GM18861 (cell line): ENCODE measurements around the gene TNFAIP3.
"Not testable (repeated sequence)": the region's sequence is repeated elsewhere in the genome, so short reads cannot be mapped to it uniquely, and the experiment has no call there.

Experiments
- ATAC-seq: cut with Tn5 transposase; IDR thresholded peaks from one replicate; pipeline ENCODE4 v1.9.1; 2021; ENCODE audit not compliant: unreplicated experiment

Gene TNFAIP3

DNA sequence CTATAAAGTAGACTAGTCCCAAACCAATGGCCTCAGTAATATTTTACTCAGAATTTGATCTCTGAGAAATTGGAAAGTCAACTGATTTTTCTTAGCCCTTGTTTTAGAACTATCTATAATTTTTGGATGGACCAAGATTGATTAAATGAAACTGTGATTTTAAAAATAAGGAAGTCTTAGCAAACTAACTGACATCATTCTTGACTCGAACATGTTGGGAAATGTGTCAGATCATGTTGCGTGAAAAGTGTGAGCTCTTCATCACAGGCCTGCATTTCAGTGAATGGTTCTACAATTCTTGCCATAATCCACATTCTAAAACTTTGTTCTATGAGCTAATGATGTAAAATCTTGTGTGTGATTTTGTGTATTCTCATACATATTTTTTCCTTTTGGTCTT lies 11.0 kb downstream of the TNFAIP3 start:
- no peak for ATAC-seq

DNA sequence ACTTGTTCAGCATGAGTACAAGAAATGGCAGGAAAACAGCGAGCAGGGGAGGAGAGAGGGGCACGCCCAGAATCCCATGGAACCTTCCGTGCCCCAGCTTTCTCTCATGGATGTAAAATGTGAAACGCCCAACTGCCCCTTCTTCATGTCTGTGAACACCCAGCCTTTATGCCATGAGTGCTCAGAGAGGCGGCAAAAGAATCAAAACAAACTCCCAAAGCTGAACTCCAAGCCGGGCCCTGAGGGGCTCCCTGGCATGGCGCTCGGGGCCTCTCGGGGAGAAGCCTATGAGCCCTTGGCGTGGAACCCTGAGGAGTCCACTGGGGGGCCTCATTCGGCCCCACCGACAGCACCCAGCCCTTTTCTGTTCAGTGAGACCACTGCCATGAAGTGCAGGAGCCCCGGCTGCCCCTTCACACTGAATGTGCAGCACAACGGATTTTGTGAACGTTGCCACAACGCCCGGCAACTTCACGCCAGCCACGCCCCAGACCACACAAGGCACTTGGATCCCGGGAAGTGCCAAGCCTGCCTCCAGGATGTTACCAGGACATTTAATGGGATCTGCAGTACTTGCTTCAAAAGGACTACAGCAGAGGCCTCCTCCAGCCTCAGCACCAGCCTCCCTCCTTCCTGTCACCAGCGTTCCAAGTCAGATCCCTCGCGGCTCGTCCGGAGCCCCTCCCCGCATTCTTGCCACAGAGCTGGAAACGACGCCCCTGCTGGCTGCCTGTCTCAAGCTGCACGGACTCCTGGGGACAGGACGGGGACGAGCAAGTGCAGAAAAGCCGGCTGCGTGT lies 11.6 kb downstream of the TNFAIP3 start:
- no peak for ATAC-seq

DNA sequence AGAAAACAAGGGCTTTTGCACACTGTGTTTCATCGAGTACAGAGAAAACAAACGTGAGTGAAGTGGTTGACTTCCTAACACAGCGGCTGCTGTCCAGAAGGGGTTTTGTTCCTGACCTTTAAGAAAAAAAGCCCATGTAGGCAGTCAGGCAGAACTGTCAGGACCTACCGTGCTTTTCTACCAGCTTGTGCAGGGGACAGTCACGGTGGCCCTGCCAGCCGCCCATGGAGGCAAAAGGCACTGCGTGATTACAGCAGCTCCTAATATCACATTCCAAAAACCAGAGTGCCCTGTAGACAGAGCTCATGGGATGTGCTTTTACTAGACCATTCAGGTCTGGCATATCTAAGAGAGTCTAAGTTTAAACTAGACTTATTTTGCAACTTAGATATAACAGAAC lies 12.2 kb downstream of the TNFAIP3 start:
- no peak for ATAC-seq

DNA sequence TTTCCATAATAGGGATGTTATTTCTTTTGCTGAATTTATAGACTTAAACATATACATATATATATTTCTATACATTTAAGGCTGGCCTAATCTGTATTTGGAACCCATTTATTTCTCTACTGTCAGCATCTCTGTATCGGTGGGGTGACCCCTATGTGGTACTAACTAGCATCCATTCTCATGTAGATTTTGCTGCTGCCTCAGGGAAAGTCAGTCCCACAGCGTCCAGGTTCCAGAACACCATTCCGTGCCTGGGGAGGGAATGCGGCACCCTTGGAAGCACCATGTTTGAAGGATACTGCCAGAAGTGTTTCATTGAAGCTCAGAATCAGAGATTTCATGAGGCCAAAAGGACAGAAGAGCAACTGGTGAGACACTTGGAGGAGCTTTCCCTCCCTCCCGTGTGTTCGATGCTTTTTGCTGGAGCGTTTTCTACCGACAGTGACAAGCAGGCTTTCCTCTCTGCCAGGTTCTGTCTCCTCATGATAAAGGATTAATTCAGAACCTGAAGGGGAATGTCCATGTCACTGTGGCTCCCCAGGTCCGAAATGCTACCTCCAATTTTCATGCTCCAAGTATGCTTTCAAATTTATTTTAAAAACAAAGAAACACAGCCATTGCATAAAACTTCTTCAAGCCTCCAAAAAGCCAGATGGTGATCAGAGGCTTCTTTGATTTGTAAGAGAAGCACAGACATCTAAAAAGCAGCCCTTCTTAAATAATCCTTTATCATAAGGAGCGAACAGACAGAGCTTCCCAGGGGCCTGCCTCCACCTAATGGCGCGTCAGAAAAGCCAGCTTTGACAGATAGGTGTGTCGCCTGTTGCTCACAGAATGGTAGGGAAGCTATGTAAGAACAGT lies 13.1 kb downstream of the TNFAIP3 start:
- ATAC-seq: no peak

DNA sequence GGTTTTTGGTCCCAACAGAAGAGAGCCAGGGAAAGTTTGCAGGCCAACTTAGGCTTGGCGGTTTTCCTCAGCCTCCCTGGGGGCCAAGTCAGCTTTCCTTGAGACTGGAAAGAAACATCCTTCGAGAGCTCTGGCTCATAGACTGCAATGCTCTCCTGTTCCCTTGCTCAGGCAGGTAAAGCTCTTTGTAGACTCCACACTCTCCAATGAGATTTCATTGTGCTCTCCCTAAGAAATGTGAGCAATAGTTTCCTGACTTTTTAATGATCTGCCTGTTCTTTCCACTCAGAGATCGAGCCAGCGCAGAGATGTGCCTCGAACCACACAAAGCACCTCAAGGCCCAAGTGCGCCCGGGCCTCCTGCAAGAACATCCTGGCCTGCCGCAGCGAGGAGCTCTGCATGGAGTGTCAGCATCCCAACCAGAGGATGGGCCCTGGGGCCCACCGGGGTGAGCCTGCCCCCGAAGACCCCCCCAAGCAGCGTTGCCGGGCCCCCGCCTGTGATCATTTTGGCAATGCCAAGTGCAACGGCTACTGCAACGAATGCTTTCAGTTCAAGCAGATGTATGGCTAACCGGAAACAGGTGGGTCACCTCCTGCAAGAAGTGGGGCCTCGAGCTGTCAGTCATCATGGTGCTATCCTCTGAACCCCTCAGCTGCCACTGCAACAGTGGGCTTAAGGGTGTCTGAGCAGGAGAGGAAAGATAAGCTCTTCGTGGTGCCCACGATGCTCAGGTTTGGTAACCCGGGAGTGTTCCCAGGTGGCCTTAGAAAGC lies 13.9 kb downstream of the TNFAIP3 start:
- ATAC-seq: no peak

DNA sequence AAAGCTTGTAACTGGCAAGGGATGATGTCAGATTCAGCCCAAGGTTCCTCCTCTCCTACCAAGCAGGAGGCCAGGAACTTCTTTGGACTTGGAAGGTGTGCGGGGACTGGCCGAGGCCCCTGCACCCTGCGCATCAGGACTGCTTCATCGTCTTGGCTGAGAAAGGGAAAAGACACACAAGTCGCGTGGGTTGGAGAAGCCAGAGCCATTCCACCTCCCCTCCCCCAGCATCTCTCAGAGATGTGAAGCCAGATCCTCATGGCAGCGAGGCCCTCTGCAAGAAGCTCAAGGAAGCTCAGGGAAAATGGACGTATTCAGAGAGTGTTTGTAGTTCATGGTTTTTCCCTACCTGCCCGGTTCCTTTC lies 14.4 kb downstream of the TNFAIP3 start:
- no peak for ATAC-seq

DNA sequence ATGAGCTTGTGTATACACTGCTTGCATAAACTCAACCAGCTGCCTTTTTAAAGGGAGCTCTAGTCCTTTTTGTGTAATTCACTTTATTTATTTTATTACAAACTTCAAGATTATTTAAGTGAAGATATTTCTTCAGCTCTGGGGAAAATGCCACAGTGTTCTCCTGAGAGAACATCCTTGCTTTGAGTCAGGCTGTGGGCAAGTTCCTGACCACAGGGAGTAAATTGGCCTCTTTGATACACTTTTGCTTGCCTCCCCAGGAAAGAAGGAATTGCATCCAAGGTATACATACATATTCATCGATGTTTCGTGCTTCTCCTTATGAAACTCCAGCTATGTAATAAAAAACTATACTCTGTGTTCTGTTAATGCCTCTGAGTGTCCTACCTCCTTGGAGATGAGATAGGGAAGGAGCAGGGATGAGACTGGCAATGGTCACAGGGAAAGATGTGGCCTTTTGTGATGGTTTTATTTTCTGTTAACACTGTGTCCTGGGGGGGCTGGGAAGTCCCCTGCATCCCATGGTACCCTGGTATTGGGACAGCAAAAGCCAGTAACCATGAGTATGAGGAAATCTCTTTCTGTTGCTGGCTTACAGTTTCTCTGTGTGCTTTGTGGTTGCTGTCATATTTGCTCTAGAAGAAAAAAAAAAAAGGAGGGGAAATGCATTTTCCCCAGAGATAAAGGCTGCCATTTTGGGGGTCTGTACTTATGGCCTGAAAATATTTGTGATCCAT lies 15.3 kb downstream of the TNFAIP3 start:
- ATAC-seq: no peak

DNA sequence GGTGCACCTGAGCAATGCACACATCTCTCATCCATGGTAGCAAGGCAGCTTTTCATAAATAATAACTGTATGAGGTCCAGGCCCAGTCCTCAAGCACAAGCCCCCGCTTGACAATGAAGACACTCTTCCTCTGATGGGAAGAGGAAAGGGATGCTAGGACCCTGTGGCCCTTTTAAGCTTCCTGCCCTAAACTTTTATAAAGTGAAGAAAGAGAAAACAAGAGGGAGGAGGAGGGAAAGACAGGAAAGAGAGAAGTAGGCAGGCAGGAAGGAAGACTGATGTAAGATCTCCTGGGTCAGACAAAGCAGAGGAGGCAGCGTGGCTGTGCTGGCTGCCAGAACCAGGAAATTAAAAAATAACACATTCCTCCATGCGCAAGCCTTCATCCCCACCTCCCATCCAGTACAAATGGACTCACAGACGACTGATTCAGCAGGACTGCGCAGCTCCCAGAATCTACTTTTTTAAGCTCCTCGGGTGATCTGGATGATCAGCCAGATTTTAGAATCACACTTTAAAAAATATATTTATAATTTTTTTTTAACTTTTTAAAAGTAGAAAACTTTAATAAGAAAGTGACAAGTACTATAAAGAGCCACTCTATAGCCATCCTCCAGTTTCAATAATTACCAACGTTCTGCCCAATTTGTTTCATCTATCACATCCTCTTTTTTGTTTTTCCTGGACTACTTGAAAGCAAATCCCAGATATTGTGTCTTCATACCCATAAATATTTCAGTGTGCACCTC lies 16.5 kb downstream of the TNFAIP3 start:
- ATAC-seq: no peak

DNA sequence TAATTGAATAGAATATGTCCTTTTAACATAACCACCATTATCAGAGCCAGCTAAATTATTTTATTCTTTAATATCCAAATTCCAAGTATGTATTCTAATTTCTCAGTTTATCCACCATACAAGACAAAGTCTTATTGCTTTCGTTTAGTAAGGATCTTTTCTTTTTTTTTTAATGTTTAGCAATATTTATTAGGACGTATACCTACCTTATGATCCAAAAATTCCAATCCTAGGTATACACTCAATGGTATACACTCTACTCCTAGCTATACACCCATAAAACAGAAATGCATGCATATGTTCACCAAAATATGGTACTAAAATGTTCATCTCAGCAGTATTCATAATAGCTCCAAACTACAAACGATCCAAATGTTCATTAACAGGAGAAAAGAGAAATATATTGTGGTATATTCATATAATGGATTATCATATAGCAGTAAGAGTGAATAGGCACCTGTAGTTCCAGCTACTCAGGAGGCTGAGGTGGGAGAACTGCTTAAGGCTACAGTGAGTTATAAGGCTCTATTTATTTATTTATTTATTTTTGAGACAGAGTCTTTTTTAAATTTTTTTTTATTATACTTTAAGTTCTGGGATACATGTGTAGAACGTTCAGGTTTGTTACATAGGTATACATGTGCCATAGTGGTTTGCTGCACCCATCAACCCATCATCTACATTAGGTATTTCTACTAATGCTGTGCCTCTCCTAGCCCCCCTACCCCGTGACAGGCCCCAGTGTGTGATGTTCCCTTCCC lies 17.3 kb downstream of the TNFAIP3 start:
- no peak for ATAC-seq

DNA sequence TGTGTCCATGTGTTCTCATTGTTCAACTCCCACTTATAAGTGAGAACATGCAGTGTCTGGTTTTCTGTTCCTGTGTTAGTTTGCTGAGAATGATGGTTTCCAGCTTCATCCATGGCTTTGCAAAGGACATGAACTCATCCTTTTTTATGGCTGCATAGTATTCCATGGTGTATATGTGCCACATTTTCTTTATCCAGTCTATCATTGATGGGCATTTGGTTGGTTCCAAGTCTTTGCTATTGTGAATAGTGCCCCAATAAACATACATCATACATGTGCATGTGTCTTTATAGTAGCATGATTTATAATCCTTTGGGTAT lies 17.8 kb downstream of the TNFAIP3 start:
- not testable (repeated sequence) for ATAC-seq

DNA sequence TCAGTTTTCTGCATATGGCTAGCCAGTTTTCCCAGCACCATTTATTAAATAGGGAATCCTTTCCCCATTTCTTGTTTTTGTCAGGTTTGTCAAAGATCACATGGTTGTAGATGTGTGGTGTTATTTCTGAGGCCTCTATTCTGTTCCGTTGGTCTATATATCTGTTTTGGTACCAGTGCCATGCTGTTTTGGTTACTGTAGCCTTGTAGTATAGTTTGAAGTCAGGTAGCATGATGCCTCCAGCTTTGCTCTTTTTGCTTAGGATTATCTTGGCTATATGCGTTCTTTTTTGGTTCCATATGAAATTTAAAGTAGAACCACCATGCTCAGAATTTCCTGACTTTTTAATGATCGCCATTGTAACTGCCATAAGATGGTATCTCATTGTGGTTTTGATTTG lies 19.2 kb downstream of the TNFAIP3 start:
- not testable (repeated sequence) for ATAC-seq

DNA sequence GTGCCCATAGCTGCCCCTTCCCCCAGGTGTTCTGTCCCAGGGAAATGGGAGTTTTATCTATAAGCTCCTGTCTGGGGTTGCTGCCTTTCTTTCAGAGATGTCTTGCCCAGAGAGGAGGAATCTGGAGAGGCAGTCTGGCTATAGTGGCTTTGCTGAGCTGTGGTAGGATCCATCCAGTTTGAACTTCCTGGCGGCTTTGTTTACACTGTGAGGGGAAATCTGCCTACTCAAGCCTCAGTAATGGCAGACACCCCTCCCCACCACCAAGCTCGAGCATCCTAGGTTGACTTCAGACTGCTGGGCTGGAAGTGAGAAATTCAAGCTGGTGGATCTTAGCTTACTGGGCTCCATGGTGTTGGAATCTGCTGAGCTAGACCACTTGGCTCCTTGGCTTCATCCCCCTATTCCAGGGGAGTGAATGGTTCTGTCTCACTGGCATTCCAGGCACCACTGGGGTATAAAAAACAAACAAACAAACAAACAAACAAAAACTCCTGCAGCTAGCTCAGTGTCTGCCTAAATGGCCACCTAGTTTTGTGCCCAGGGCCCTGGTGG lies 24.0 kb downstream of the TNFAIP3 start:
- no peak for ATAC-seq

DNA sequence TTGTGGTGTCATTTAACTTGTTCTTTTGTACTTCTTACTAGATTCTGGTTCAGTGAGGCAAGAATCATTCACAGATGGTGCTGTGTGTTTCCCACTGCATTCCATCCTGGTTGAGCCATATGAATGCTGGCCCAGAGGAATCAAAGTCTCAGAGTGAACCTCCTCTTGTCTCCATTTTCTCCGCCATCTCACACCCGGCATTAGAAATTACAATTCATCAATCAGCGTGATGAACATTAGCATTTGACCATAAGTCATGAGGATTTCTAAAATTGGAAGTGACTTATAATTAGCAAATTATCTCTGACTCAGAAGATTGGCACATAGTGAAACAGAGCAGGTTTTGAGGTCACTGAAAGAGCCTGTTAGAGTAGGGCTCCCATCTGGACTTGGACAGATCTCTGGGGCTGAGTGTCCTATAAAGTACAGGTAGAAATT lies 25.2 kb downstream of the TNFAIP3 start:
- ATAC-seq: no peak

DNA sequence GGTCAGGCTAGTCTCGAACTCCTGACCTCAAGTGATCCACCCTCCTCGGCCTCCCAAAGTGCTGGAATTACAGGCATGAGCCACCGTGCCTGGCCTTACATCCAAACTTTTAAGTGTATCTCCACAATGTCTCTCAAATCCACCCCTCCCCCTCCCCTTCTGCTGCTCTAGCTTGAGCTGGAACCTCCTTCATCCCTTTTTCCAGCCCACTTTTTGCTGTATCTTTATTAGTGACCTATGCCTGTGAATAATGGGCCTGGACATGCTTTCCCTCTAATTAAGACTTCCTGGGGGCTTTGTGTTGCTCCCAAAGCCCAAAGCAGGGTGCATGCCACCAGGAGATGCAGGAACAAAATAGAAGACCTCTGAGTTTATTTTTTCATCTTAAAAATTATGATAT lies 26.1 kb downstream of the TNFAIP3 start:
- no peak for ATAC-seq

DNA sequence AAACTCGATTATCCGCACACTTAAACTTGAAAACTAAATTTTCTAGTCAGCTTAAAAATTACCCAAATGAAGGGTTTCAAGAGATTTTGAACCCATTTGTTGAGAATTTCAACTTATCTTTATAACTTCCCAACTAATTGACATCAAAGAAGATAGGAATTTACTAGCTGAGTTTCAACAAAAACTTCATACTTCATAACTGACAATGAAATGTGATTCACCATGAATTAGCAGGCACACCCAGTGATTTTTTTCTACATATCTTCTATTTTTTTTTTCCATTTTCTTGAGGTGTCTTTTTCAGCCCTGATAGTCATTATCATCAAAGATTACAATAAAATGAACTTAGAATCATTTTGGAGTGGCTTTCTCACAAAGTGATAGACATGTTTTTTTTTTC lies 26.7 kb downstream of the TNFAIP3 start:
- ATAC-seq: no peak

DNA sequence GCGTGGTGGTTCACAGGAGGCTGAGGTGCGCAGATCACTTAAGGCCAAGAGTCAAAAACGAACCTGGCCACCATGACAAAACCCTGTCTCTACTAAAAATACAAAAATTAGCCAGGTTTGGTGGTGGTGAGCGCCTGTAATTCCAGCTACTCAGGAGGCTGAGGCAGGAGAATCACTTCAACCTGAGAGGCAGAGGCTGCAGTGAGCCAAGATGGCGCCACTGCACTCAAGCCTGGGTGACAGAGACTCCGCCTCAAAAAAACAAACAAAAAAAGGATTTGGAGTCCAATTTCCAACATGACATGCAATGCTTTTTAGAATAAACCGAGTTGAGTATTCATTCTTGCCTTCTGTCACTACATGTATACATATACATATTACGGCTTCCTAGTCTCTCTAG lies 27.3 kb downstream of the TNFAIP3 start:
- not testable (repeated sequence) for ATAC-seq

DNA sequence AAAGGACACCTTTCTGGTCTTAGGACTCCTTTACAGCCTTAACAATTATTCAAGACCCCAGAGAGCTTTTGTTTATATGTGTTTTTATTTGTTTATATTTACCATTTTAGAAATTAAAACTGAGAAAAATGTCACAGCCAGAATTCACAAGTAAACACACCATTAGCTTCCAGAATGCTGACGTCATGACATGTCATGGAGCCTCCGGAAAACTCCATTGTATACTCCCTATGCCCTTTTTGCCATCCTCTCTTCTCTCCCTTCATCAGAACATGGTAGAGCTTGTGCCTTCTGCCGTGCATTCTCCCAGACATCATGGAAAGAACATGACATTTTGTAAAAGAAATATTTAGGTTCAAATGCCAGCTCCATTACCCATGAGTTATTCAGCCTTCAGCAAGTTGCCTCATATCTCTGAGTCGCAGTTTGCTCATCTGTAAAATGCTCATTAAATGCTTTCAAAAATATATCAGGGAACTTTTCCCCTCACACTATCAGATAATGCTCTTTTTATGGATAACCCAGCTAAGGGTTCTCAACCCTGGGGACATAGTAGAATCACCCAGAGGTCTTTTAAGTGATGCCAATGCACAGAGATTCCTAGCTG lies 27.8 kb downstream of the TNFAIP3 start:
- ATAC-seq: no peak

DNA sequence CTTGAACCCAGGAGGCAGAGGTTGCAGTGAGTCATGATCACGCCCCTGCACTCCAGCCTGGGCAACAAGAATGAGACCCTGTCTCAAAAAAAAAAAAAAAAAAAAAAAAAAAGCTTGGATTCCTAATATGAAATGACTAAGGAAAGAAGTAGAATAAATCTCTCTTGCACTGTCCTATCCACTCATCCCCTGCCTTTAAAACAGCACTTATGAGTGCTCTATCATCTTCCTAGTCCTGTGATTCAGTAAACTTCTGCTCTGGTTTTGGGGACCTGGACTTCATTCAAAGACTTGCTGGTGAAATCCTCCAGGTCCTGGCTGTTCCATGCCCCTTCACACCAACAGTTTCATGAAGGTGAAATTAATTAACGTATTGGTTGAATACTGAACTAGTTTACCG lies 29.6 kb downstream of the TNFAIP3 start:
- no peak for ATAC-seq

DNA sequence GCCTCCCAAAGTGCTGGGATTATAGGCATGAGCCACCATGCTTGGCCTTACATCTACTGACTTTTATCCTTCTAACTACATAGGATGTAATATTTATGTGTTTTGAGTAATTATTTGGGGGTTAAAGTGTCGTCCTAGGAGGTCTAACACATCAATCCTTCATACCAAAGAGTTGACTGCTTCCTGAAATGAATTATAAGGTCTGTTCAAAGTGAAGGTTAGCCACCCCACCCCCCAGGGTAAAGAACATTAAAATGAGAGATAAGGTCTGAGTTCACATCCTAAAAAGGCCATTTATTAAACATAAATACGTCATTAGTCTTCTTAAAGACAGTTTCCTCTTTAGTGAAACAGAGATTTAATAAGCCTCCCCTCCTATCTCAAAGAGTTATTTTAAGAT lies 33.8 kb downstream of the TNFAIP3 start:
- no peak for ATAC-seq
